HepG2 (cell line): Measurements from ENCODE around the gene TM4SF18. TPM values are rescaled to one million over a fixed set of nuclear protein-coding genes. Genes with fewer than 3 reads are reported as not detected.
A peak's percentile ranks its signal among the peaks of the same experiment; 100 is the strongest.

ENCODE experiments used
- ARNT2 ChIP-seq: sonication (generic); formaldehyde crosslinking; IDR thresholded peaks from 2 replicates; pipeline ENCODE4 v1.8.0; 2022; ENCODE audit warnings: mild to moderate bottlenecking, low read depth, missing genetic modification reagents, moderate library complexity
- ASH2L ChIP-seq: fragments of 300-600, 200-600 bp; sonication (generic); IDR thresholded peaks from 2 replicates; pipeline ENCODE4 v1.7.0; 2017; ENCODE audit warnings: low read depth, mild to moderate bottlenecking, moderate library complexity, mixed read lengths, low read length; ENCODE audit not compliant: insufficient read length
- BRD4 ChIP-seq: sonication (generic); formaldehyde crosslinking; IDR thresholded peaks from 2 replicates; pipeline ENCODE4 v1.4.0; 2020; ENCODE audit warnings: missing genetic modification reagents
- CC2D1A ChIP-seq: sonication (generic); formaldehyde crosslinking; IDR thresholded peaks from 2 replicates; pipeline ENCODE4 v1.8.1; 2023; ENCODE audit warnings: mild to moderate bottlenecking, missing genetic modification reagents
- DPF2 ChIP-seq: sonication (generic); formaldehyde crosslinking; IDR thresholded peaks from 2 replicates; pipeline ENCODE4 v1.4.0; 2020; ENCODE audit warnings: mild to moderate bottlenecking, low read depth, missing genetic modification reagents, borderline replicate concordance
- DRAP1 ChIP-seq: IDR thresholded peaks from 2 replicates; pipeline ENCODE4 v1.6.1; 2016; ENCODE audit warnings: missing genetic modification reagents, missing compliant biosample characterization
- HMGA1 ChIP-seq: sonication (generic); formaldehyde crosslinking; conservative IDR thresholded peaks from 2 replicates; pipeline ENCODE4 v1.4.0; 2020; ENCODE audit warnings: missing genetic modification reagents
- JDP2 ChIP-seq: sonication (generic); formaldehyde crosslinking; IDR thresholded peaks from 2 replicates; pipeline ENCODE4 v1.8.1; 2022; ENCODE audit warnings: missing genetic modification reagents, borderline replicate concordance
- KAT2B ChIP-seq: fragments of 150-350 bp; IDR thresholded peaks from 2 replicates; pipeline ENCODE4 v1.6.1; 2014; ENCODE audit warnings: low read depth, low read length, borderline replicate concordance
- KDM5A ChIP-seq: fragments of 200-600 bp; sonication (generic); IDR thresholded peaks from 2 replicates; pipeline ENCODE4 v1.7.0; 2018; ENCODE audit warnings: antibody characterized with exemption, mild to moderate bottlenecking, low read length, borderline replicate concordance
- MIXL1 ChIP-seq: IDR thresholded peaks from 2 replicates; pipeline ENCODE4 v1.6.1; 2016
- MXI1 ChIP-seq: IDR thresholded peaks from 3 replicates; pipeline ENCODE4 v1.6.1; 2012; ENCODE audit warnings: low read depth, low read length, inconsistent platforms, borderline replicate concordance
- PAF1 ChIP-seq: IDR thresholded peaks from 2 replicates; pipeline ENCODE4 v1.6.1; 2016; ENCODE audit warnings: missing genetic modification reagents, missing compliant biosample characterization
- RBM22 ChIP-seq: fragments of 200-400 bp; formaldehyde crosslinking; optimal IDR thresholded peaks from 2 replicates; pipeline ENCODE3; 2017; ENCODE audit warnings: mild to moderate bottlenecking, low read length, moderate library complexity
- SALL1 ChIP-seq: sonication (generic); formaldehyde crosslinking; IDR thresholded peaks from 2 replicates; pipeline ENCODE4 v1.8.0; 2022; ENCODE audit warnings: mild to moderate bottlenecking, missing genetic modification reagents
- SNAPC5 ChIP-seq: sonication (generic); formaldehyde crosslinking; IDR thresholded peaks from 2 replicates; pipeline ENCODE4 v1.8.1; 2023; ENCODE audit warnings: mild to moderate bottlenecking, missing genetic modification reagents, borderline replicate concordance
- SP2 ChIP-seq: sonication (generic); formaldehyde crosslinking; IDR thresholded peaks from 2 replicates; pipeline ENCODE4 v1.5.1; 2020; ENCODE audit warnings: mild to moderate bottlenecking, missing genetic modification reagents
- YY1 ChIP-seq: IDR thresholded peaks from 2 replicates; pipeline ENCODE4 v1.6.1; 2011; ENCODE audit warnings: low read length, low read depth, moderate library complexity, mild to moderate bottlenecking; ENCODE audit not compliant: insufficient read depth, insufficient replicate concordance
- ZMYM2 ChIP-seq: sonication (generic); formaldehyde crosslinking; IDR thresholded peaks from 2 replicates; pipeline ENCODE4 v1.8.0; 2022; ENCODE audit warnings: mild to moderate bottlenecking, missing genetic modification reagents
- ZNF431 ChIP-seq: sonication (generic); formaldehyde crosslinking; IDR thresholded peaks from 2 replicates; pipeline ENCODE4 v1.9.0; 2022; ENCODE audit warnings: missing genetic modification reagents, low read depth, mild to moderate bottlenecking, borderline replicate concordance
- ZNF552 ChIP-seq: sonication (generic); formaldehyde crosslinking; IDR thresholded peaks from 2 replicates; pipeline ENCODE4 v1.9.0; 2022; ENCODE audit warnings: missing genetic modification reagents, mild to moderate bottlenecking, borderline replicate concordance
- ZNF562 ChIP-seq: sonication (generic); formaldehyde crosslinking; IDR thresholded peaks from 2 replicates; pipeline ENCODE4 v1.8.0; 2022; ENCODE audit warnings: missing genetic modification reagents, borderline replicate concordance
- ZNF782 ChIP-seq: sonication (generic); formaldehyde crosslinking; IDR thresholded peaks from 2 replicates; pipeline ENCODE4 v1.4.0; 2020; ENCODE audit warnings: missing genetic modification reagents, mild to moderate bottlenecking, borderline replicate concordance
- ZNF883 ChIP-seq: sonication (generic); formaldehyde crosslinking; IDR thresholded peaks from 2 replicates; pipeline ENCODE4 v1.5.1; 2020; ENCODE audit warnings: mild to moderate bottlenecking, missing genetic modification reagents; ENCODE audit errors: not compliant biosample characterization
- ZUFSP ChIP-seq: sonication (generic); formaldehyde crosslinking; IDR thresholded peaks from 2 replicates; pipeline ENCODE4 v1.9.0; 2021; ENCODE audit warnings: missing genetic modification reagents, mild to moderate bottlenecking, borderline replicate concordance
- ZZZ3 ChIP-seq: sonication (generic); formaldehyde crosslinking; IDR thresholded peaks from 2 replicates; pipeline ENCODE4 v1.4.0; 2020; ENCODE audit warnings: missing genetic modification reagents, mild to moderate bottlenecking, borderline replicate concordance
- polyA plus RNA-seq, 8 experiments: library from polyadenylated mRNA; depleted of rRNA in 3 of 8; stranded (reverse) in 7 of 8; unstranded in 1 of 8; fragments of >200 nt; fragmentation: Illumina TruSeq in 4 of 8; extraction: Trizol in 4 of 8; gene quantifications; 2 replicates each; pipeline versions ENCODE4 v1.2.1 to v1.2.3, GENCODE V29; 2011 to 2016; ENCODE audit warnings: low read depth in 4 of 8, missing spikeins in 1 of 8, mixed read lengths in 1 of 8; ENCODE audit not compliant: insufficient read depth in 1 of 8
- total RNA-seq, 5 experiments: library from RNA; depleted of rRNA; stranded (reverse); fragments of >200 nt; fragmentation: Illumina TruSeq; extraction: Trizol; gene quantifications; 2 replicates each; pipeline ENCODE4 v1.2.3, GENCODE V29; 2016; ENCODE audit warnings: low read depth in 1 of 5
- TF ChIP-seq, protein P1 (sequence below): sonication (generic); formaldehyde crosslinking; IDR thresholded peaks from 2 replicates; pipeline ENCODE4 v1.4.0; 2020; ENCODE audit warnings: mild to moderate bottlenecking, missing genetic modification reagents

Gene TM4SF18
- total and polyA plus RNA-seq, 2 of the 13 experiments (the other 11 are each of a cell fraction or from before 2014, with no cell fraction given) = 0.15 TPM; not detected in 1

GRCh38 chr3:149356044-149356592, 22.7 kb upstream of the TM4SF18 start (continued):
- TF ChIP-seq ZUFSP = no peak
- no peak for TF ChIP-seq YY1
- TF ChIP-seq MIXL1 (CRISPR knock-in tag) = peak; percentile 97
- peak; percentile 86; the same call in 1 of the 2 replicates for TF ChIP-seq ZNF431 (CRISPR knock-in tag)
- TF ChIP-seq SNAPC5 (CRISPR knock-in tag) = no peak
- peak; percentile 84; the same call in 1 of the 2 replicates for TF ChIP-seq DRAP1 (CRISPR knock-in tag)
- no peak for TF ChIP-seq ZNF562
- TF ChIP-seq SP2 = no peak
- TF ChIP-seq MXI1 = no peak
- TF ChIP-seq SALL1 (CRISPR knock-in tag) = peak; percentile 96
- no peak for TF ChIP-seq HMGA1 (CRISPR knock-in tag)
- TF ChIP-seq BRD4 (CRISPR knock-in tag) = peak; percentile 66; the same call in 1 of the 2 replicates
- peak; percentile 83 for TF ChIP-seq ASH2L
- TF ChIP-seq JDP2 (CRISPR knock-in tag) = no peak
- peak; percentile 35; the same call in 1 of the 2 replicates for TF ChIP-seq KDM5A
- no peak for TF ChIP-seq ZMYM2 (CRISPR knock-in tag)
- TF ChIP-seq ZNF883 (CRISPR knock-in tag) = no peak
- TF ChIP-seq ARNT2 (CRISPR knock-in tag) = peak; percentile 80; the same call in 1 of the 2 replicates
- TF ChIP-seq, protein P1, sequence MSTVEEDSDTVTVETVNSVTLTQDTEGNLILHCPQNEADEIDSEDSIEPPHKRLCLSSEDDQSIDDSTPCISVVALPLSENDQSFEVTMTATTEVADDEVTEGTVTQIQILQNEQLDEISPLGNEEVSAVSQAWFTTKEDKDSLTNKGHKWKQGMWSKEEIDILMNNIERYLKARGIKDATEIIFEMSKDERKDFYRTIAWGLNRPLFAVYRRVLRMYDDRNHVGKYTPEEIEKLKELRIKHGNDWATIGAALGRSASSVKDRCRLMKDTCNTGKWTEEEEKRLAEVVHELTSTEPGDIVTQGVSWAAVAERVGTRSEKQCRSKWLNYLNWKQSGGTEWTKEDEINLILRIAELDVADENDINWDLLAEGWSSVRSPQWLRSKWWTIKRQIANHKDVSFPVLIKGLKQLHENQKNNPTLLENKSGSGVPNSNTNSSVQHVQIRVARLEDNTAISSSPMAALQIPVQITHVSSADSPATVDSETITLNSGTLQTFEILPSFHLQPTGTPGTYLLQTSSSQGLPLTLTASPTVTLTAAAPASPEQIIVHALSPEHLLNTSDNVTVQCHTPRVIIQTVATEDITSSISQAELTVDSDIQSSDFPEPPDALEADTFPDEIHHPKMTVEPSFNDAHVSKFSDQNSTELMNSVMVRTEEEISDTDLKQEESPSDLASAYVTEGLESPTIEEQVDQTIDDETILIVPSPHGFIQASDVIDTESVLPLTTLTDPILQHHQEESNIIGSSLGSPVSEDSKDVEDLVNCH (CRISPR knock-in tag) = no peak
- no peak for TF ChIP-seq ZZZ3
- TF ChIP-seq RBM22 = no peak
- TF ChIP-seq ZNF782 (CRISPR knock-in tag) = no peak
- peak; percentile 66 for TF ChIP-seq DPF2 (CRISPR knock-in tag)
- peak; percentile 71; the same call in 1 of the 2 replicates for TF ChIP-seq CC2D1A
- TF ChIP-seq ZNF552 (CRISPR knock-in tag) = no peak
- peak; percentile 38; the same call in 1 of the 2 replicates for TF ChIP-seq KAT2B
- TF ChIP-seq PAF1 = no peak
